ENCODE results near the gene OR8D4.

DNA sequence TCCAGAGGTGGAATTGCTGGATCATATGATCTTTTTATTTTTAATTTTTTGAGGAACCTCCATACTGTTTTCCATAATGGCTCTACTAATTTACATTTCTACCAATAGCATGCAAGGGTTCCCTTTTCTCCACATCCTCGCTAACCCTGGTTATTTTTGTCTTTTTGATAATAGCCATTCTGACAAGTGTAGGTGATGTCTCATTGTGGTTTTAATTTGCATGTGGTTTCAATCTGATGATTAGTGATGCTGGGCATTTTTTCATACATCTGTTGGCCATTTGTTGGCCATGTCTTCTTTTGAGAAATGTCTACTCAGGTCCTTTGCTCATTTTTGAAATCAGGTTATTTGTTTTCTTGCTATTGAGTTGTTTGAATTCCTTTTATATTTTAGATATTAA lies 22.1 kb downstream of the OR8D4 start:
- TF ChIP-seq, protein P1, sequence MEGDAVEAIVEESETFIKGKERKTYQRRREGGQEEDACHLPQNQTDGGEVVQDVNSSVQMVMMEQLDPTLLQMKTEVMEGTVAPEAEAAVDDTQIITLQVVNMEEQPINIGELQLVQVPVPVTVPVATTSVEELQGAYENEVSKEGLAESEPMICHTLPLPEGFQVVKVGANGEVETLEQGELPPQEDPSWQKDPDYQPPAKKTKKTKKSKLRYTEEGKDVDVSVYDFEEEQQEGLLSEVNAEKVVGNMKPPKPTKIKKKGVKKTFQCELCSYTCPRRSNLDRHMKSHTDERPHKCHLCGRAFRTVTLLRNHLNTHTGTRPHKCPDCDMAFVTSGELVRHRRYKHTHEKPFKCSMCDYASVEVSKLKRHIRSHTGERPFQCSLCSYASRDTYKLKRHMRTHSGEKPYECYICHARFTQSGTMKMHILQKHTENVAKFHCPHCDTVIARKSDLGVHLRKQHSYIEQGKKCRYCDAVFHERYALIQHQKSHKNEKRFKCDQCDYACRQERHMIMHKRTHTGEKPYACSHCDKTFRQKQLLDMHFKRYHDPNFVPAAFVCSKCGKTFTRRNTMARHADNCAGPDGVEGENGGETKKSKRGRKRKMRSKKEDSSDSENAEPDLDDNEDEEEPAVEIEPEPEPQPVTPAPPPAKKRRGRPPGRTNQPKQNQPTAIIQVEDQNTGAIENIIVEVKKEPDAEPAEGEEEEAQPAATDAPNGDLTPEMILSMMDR (IDR thresholded peaks at IDR 0.05) = no peak
- no peak for TF ChIP-seq POLR2A (IDR thresholded peaks at IDR 0.05)

Data from body of pancreas (tissue), 4 donors.